ENCODE results near the gene ZMYM4. TPM values are rescaled to one million over a fixed set of nuclear protein-coding genes. Genes with fewer than 3 reads are reported as not detected.

Gene ZMYM4
- total RNA-seq, 1 donor from 2014 or later = 19.8 TPM

DNA sequence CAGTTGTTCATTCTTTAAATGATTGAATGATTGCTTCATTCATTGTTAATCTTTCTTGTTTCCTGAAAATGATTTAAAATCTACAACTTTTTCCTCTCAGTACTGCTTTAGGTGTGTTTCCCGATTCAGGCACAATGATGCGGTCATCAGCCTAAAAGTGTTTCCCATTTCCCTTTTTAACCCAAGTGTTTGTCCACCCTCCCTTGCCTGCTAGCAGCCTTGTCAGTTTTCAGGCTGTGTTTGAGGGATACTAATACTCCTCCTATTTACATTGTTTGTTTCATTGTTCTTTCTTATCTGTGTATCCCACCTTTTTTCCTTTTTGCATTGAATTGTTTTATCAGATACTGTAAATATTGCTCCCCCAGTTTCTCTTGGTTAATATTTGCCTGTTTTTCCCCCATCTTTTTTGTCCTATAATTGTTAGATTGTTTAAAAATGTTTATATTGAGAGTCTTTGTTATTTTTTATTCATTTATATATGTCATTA, 157.6 kb downstream of the ZMYM4 start:
- no peak for DNase-seq (ENCODE audit: low read depth)
- H3K4me3 ChIP-seq (ENCODE audit: low read depth, low read length) = no peak overlapping the region
- TF ChIP-seq, protein P1, sequence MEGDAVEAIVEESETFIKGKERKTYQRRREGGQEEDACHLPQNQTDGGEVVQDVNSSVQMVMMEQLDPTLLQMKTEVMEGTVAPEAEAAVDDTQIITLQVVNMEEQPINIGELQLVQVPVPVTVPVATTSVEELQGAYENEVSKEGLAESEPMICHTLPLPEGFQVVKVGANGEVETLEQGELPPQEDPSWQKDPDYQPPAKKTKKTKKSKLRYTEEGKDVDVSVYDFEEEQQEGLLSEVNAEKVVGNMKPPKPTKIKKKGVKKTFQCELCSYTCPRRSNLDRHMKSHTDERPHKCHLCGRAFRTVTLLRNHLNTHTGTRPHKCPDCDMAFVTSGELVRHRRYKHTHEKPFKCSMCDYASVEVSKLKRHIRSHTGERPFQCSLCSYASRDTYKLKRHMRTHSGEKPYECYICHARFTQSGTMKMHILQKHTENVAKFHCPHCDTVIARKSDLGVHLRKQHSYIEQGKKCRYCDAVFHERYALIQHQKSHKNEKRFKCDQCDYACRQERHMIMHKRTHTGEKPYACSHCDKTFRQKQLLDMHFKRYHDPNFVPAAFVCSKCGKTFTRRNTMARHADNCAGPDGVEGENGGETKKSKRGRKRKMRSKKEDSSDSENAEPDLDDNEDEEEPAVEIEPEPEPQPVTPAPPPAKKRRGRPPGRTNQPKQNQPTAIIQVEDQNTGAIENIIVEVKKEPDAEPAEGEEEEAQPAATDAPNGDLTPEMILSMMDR (conservative IDR thresholded peaks at IDR 0.05; ENCODE audit: low read depth, low read length) = no peak

DNA sequence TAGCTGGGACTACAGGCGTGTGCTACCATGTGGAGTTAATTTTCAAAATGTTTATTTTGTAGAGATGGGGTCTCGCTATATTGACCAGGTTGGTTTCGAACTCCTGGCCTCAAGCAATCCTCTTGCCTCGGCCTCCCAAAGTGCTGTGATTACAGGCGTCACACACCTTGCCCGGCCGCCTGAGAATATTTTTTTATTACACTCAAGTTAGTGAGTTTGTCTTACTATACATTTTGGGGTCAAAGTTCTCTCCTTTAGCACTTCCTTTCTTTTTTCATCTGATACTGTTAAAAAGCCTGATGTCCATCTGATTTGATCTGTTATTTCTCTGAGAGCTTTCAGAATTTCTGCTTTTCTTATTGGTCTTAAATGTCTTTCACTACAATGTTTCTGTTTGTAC, 159.9 kb downstream of the ZMYM4 start:
- H3K4me3 ChIP-seq (ENCODE audit: low read depth, low read length) = no peak overlapping the region
- TF ChIP-seq, protein P1 (conservative IDR thresholded peaks at IDR 0.05; ENCODE audit: low read depth, low read length) = no peak
- no peak for DNase-seq (ENCODE audit: low read depth)

DNA sequence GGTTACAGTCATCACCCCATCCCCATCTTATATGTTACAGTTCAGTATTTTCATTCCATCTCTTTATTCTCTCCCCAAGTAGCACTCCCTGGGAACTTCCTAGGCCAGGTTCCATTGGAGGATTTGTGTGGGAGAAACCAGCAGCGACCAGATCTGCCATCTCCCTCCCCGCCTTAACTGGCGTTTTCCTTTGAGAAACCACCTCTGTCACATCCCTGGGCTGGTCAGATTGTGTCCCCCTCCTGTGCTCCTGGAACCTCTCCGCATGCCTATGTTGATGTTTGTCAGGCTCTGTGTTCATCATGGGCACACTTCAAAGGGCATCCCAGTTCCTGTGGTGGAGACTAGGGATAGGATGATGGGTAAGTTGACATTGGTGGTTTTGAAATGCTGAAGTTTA, 162.3 kb downstream of the ZMYM4 start:
- DNase-seq (ENCODE audit: low read depth) = no peak
- H3K4me3 ChIP-seq (ENCODE audit: low read depth, low read length) = no peak overlapping the region
- TF ChIP-seq, protein P1 (conservative IDR thresholded peaks at IDR 0.05; ENCODE audit: low read depth, low read length) = no peak

DNA sequence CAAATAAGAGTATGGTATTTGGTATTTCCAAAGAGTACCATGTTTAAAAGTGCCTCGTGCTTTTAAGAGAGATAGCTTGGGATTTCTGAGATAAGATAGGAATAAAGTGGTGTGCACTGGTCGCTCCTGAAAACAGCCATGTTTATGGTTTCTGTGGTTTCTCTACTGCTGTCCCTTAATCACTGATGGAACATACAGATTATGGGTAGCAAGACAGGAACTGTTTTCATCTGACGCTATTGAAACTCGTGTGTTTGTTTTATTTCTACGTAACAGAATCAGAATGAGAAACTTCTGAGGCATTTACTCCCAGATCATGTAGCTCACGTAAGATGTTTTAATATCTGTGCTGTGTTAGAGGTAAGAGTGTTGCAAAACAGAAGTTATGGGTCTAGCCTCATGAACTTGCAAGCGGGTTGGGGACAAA, 162.7 kb downstream of the ZMYM4 start:
- no peak for DNase-seq (ENCODE audit: low read depth)
- H3K4me3 ChIP-seq (ENCODE audit: low read depth, low read length) = no peak overlapping the region
- TF ChIP-seq, protein P1 (conservative IDR thresholded peaks at IDR 0.05; ENCODE audit: low read depth, low read length) = no peak

DNA sequence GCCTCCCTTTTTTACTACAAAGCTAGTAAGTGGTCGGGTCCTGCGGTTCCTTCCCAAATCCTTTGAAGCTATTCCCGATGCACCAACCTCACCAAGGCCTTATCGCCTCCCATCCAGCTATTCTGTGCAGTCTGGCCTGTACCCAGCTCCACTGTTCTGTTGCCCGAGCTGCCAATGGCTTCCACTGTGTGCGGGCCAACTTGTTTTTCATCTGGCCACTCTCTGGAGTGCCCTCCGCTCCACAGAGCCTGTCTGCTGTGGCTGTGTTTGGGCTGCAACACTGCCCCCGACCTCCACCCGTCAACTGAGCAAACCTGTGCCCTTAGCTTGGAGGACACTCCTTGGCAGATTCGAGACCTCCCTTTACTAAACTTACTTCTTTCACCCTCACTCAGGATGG, 163.7 kb downstream of the ZMYM4 start:
- TF ChIP-seq, protein P1 (conservative IDR thresholded peaks at IDR 0.05; ENCODE audit: low read depth, low read length) = no peak
- DNase-seq (ENCODE audit: low read depth) = no peak

DNA sequence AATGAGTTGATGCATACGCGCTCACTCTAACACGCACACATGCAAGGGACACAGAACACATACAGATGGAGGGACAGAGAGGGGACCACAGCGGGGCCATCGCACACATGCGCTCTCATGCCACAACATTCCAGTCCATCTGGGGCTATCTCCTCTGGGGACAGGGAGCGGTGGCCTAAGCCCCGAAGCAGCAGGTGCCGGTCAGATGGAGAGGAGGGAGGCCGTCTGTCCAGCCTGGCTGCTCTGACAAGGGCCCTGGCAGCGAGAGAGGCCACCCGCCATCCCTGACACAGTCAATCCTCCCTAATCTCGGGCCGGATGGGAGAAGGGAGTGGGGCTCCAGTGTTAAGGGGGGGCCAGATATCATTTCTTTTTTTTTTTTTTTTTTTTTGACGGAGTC, 165.2 kb downstream of the ZMYM4 start:
- no peak for DNase-seq (ENCODE audit: low read depth)
- H3K4me3 ChIP-seq (ENCODE audit: low read depth, low read length) = no peak overlapping the region
- TF ChIP-seq, protein P1 (conservative IDR thresholded peaks at IDR 0.05; ENCODE audit: low read depth, low read length) = no peak

More for the DNA sequence above, 163.7 kb downstream of the ZMYM4 start:
- H3K4me3 ChIP-seq (ENCODE audit: low read depth, low read length) = no peak overlapping the region

DNA sequence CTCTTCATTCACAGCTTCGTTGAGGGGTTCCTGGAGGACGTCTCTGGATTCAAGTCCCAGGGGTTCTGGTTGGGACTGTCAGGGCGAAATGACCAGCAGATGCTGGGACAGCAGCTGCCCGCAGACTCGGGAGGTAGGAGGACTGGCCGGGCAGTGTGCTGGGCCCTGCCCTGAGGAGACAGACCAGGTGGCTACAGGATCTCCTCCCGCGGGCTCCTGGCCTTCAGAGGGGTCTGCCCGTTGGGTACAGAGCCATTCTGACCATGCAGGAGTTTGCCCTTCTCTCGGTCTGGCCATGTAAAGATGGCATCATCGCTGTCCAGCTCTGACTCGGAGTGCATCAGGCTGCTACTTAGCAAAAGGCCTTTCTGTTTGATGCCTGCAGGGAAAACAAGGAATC, 166.2 kb downstream of the ZMYM4 start:
- TF ChIP-seq, protein P1 (conservative IDR thresholded peaks at IDR 0.05; ENCODE audit: low read depth, low read length) = no peak
- H3K4me3 ChIP-seq (ENCODE audit: low read depth, low read length) = no peak overlapping the region
- no peak for DNase-seq (ENCODE audit: low read depth)

All from epithelial cell of proximal tubule (primary cell).